Suppressor macrophage treated with lipopolysaccharide for 4 hours (primary cell): Measurements from ENCODE around the gene ARMC12.
"Not testable (repeated sequence)": the region's sequence is repeated elsewhere in the genome, so short reads cannot be mapped to it uniquely, and the experiment has no call there.

Experiments used
- DNase-seq: peaks from one replicate; pipeline ENCODE4 v3.0.0-alpha.2; 2020

ARMC12 gene, protein sequence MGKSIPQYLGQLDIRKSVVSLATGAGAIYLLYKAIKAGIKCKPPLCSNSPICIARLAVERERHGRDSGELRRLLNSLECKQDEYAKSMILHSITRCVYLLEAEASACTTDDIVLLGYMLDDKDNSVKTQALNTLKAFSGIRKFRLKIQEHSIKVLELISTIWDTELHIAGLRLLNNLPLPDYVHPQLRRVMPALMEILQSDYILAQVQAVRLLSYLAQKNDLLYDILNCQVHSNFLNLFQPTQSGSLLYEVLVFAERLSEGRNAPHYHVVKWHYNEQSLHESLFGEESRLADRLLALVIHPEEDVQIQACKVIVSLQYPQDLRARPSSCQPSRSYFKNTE

DNA sequence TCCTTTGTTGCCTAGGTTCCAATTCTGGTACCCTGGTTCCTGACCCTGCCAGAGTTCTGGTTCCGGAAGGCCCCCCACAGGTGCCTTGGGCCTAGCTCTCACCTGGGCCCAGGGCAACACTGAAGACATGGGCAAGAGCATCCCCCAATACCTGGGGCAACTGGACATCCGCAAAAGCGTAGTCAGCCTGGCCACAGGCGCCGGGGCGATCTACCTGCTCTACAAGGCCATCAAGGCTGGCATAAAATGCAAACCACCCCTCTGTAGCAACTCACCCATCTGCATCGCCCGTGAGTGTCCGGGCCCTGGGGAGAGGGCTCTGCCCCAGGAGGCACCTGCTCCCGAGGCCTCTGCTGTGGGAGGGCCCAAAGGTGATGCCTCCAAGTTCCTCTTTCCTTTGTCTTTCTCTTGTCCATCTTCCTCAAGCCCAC, at the start of gene ARMC12:
Gene ARMC12, plus strand, starts transcription at position 51 of the 431 bp plus-strand sequence. Its CDS starts 77 bp downstream, at position 128.
- DNase-seq: no peak

DNA sequence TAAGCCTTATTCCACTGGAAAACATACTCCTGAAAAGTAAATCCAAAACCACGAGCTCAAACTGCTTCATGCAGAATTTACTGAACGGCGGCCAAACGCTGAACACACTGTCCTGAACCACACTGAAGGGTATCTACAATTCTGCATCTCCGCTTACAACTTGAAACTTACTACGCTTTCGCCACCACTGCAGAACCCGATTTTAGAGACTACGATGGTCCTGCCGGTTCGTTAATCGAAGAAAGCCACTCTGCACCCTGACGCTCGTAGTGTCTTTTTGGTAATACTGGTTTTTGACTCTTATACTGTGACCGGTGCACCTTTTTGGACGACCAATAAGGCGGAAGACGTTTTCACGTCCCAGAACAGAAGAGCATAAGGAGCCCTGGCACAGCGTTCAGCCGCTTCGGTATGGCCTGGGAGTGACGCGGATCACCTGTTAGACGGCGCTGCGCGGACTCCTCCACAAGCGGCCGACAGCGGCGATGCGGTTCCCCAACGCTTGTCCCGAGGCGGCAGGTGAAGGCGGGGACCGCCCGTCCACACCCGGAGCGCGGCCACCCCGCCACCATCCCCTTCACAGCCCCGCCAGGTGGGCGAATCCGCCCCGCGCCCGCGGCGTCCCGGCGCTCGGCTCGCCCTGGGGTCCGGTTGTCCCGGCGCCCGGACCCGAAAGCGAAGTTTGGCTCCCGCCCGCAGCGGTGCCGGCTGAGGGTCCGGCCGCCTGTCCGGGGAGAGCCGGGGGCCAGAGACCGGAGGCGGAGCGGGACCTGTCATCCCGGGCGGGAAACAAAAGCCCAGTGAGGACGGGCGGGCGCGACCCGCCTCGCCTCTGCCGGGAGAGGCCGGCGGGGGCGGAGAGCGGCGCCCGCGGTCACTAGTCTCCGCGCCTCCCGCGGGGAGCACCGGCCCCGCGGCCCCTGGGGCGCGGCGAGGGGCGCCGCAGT, 48.9 kb upstream of the ARMC12 start:
- DNase-seq: peak; percentile 47

DNA sequence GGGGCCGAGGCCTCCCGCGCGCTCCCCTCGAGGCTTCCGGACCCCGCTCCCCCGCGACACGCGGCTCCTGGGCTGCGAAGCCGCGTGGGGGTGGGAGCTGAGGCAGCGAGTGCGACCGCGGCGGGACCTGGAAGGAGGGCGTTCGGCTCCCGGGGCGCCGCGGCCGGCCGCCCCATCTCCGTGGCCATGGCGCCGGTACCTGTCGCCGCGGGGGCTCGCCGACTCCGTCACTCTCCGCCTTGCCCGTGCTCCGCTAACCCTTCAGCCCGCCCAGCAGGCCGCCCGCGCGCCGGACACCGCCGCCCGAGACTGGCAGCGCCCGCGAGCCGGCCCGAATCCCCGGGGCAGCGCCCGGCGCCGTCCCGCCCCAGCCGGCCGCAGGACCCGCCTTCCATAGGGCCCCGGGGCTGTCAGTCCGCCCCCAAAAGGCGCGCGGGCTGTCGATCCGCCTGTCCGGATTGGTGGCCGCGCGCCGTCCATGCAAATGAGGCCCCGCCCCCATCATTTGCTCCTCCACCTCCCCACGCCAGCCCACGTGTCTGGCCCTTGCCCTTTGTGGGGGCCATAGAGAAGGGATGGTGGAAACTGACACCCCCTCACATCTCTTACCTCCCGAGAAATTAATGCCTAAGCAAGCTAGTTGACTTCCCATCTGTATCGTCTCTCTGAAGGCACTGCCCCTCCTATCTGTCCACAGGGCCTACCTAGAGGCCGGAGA, 48.1 kb upstream of the ARMC12 start, which contains the start of gene FKBP5:
Gene FKBP5, minus strand, starts transcription at position 311 of the 718 bp plus-strand sequence. CDS start 46,091 bp downstream, outside the sequence.
- DNase-seq: peak; percentile 97

DNA sequence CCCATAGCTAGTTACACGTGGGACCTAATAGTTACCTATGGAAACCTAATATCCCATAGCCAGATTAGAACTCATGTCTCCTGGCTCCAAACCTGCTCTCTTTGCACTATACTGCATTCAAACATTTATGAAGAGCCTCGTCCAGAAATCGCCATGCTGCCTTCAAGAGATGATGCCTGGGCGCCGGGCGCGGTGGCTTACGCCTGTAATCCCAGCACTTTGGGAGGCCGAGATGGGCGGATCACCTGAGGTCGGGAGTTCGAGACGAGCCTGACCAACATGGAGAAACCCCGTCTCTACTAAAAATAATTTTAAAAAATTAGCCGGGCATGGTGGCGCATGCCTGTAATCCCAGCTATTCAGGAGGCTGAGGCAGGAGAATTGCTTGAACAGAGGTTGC, 46.8 kb upstream of the ARMC12 start:
- DNase-seq: not testable (repeated sequence)

DNA sequence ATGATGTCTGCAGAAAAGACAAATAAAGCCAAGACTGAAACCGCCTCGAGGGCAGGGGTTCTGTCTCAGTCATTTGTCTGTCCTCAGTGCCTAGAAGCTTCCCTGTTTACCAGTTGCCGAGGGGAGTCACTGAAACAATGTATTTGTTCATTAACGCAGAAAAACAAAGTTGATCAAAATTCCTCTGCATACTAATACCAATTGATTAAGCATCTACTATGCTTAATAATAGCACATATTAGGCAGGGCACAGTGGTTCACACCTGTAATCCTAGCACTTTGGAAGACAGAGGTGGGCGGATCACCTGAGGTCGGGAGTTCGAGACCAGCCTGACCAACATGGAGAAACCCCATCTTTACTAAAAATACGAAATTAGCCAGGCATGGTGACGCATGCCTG, 46.3 kb upstream of the ARMC12 start:
- DNase-seq: no peak

DNA sequence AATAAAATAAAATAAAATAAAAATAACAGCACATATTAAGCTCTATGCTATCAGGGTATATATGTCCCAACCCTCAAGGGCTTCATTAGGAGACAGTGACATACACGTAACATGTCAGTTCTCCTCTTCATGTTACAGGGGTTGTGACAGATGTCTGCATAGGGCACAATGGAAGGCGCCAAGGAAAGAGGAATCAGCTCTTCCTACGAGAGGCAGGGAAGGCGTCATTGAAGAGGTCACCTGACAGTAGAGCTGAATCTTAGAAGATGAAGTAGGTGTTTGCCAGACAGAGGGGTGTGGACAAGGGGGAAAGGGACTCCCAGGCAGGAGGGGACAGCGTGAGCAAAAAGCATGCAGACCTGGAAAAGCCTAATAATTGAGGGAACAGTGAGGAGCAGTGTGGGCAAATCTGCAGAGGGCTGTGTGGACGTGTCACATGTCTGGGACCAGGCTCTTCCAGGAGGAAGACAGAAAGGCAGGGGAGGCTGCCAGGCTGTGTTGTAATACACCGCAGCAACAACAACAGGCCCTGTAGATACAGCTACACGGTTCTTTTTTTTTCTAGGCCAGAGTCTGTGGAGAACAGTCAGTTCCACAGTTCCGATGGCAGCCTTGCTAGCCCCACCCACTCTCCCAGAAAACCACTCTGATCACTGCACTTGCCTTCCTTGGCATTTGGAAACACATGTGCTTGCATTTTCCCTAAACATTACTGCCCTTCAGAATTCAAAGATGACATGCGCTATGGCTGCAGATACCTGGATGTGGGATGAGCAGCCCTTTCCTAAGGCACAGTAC, 45.6 kb upstream of the ARMC12 start:
- DNase-seq: peak; percentile 91

DNA sequence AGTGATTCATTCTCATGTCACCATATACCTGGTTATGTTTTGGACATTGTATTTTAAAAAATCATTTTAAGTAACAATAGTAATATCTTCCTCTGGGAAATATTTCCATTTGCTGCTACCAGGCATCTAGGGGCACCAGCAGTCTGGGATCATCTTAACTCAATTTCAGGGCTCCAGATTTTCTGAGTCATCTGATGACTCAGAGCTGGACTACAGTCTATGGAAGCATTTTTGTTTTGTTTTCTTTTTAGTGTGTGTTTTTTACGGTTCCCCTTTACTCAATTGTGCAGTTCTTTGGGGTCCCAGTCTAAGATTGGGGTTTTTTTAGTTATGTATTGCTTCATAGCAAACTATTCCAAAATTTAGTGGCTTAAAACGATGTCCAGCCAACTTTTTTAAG, 42.4 kb upstream of the ARMC12 start:
- peak; percentile 77 for DNase-seq

DNA sequence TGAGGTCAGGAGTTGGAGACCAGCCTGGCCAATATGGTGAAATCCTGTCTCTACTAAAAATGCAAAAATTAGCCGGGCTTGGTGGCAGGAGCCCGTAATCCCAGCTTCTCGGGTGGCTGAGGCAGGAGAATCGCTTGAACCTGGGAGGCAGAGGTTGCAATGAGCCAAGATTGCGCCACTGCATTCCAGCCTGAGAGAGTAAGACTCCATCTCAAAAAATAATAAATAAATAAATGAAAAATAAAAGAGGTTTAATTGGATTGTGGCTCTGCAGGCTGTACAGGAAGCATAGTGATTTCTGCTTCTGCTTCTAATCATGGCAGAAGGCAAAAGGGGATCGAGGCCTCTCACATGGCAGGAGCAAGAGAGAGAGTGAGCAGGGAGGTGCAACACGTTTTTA, 38.4 kb upstream of the ARMC12 start:
- DNase-seq: not testable (repeated sequence)

DNA sequence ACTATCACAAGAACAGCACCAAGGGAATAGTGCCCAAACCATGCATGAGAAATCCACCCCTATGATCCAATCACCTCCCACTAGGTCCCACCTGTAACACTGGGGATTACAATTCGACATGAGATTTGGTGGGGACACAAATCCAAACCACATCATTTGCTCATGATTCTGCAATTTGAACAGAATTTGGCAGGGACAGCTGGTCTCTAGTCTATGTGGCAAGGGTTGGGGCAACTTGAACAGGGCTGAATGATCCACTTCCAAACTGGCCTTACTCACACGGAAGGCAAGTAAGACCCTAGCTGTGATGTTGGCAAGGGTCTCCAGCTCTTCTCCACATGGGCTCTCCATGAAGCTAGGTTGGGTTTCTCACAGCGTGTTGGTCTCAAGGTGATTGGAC, 38.0 kb upstream of the ARMC12 start:
- no peak for DNase-seq

DNA sequence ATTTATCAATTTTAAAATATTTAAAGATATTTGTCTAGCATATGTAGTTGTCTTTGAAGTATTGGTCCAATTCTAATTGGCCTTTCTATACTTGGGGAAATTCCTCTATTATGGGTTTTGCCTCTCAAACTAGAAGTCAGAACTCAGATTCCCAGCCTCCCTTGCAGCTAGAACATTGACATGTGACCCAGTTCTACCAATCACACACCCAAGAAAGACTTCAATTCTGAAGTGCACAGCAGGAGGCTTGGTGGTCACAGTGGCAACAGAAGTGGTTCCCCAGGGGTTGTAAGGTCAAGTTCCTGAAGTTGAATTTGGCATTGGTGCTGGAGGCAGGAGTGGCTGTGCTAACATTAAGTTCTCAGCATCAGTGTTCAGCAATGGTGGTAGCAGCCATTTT, 33.3 kb upstream of the ARMC12 start:
- no peak for DNase-seq

DNA sequence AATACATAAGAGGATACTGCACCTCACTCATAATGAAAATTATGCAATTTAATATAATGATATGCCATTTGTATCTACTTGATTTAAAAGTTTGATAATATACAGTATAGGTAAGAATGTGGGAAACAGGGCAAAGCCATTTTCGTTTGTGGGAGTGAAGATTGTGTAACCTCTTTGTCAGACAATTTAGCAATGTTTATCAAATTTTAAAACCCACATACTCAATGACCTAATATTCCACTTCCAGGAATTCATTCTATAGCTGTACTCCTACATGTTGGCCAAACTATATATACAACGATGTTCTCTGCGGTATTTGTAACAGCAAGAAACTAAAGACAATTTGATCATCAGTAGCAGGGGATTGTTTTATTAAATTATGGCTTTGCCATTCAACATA, 30.4 kb upstream of the ARMC12 start:
- DNase-seq: peak; percentile 83

DNA sequence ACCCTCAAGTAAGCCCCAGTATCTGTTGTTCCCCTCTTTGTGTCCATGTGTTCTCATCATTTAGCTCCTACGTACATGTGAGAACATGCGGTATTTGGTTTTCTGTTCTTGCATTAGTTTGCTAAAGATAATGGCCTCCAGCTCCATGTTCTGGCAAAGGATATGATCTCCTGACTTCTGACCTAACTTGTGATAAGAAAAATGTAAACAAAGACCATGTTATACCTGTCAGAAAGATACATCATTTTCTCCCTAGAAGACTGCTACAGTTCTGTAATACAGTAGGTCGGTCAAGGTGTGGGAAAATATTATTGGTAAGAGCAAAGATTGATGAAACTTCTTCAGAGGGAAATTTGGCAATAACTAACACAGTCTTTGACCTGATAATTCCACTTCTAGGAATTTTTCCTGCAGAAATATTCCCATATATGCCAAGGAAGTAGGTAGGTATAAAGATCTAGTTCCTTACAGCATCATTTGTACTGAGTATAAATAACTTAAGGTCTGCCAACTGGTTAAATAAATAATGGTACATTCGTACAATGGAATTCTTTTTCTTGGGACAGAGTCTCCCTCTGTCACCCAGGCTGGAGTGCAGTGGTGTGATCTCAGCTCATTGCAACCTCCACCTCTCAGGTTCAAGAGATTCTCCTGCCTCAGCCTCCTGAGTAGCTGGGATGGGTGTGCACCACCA, 29.0 kb upstream of the ARMC12 start:
- DNase-seq: no peak

DNA sequence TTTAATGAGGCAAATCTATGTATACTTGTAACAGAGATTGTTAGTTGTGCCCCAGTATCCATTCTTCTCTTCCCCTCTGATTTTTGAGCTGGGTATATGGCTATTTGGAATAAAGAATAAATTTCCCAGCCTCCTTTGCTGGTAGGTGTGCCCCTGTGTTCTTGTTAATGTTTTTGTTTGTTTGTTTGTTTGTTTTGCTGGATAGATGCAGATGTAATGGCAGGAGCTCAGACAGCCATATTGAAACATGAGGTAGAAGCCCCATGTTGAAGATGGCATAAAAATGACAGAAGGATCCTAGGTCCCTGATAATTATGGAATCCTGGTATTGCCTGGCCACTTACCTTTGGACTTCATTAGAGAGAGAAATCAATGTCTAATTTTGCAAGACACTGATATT, 28.2 kb upstream of the ARMC12 start:
- DNase-seq: no peak

DNA sequence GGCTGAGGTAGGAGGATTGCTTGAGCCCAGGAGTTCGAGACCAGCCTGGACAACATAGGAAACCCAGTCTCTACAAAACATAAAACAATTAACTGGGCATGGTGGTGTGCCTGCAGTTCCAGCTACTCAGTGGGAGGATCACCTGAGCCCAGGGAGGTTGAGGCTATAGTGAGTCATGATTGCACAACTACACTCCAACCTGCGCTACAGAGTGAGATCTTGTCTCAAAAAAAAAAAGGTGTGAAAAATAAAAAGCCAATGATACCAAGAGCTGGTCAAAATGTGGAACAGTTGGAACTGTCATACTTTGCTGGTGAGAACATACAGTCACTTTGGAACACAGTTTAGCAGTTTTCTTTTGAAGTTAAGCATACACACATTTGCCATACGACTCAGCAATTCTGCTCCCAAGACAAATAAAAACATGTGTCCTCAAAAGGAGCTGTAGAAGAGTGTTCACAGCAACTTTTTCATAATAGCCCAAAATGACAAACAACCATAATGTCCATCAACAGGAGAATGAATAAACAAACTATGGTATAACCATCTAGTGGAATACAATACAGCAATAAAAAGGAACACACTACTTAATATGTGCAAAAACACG, 26.5 kb upstream of the ARMC12 start:
- no peak for DNase-seq

DNA sequence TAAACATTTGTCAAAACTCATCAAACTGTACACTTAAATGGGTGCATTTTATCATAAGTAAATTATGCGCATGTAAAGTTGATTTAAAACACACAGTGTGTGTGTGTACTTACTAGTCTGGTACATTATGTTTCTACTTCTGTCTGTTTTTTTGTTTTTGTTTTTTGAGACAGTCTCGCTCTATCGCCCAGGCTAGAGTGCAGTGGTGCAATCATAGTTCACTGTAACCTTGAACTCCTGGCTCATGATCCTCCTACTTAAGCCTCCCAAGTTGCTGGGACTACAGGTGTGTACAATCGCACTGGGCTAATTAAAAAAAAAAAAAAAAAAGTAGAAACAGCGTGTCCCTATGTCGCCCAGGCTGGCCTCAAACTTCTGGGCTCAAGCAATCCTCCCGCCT, 25.1 kb upstream of the ARMC12 start:
- DNase-seq: no peak

DNA sequence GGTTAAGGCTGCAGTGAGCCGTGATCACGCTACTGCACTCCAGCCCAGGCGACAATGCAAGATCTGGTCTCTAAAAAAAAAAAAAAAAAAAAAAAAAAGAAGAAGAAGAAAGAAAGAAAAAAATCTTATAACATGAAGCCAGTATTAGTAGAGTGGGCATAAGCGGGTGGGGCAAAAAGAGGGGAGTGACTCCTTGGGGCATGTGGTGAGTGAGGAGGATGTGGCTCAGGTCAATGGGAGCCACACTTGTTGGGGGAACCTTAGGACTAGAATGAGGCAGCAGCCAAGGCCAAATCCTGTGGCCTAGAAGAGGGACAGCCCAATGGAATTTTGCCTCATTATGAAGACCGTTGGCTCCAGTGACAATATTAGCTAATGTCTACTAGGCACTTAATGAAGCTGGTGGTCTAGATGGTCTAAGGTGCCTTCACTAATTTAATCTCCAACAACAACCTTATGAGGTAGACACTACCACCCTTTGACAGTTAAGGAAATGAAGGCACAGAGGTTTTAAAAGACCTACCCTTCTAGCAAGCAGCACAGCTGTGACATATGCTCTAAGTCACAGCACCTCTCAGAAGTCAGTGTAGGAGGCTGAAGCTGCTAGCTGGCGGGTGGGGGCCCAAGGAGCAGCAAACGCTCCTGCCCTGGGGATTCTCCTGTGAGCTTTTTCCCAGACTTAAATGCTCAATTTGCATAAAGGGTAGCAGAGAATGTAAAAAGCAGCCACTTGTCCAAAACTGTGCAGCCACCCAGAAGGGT, 23.6 kb upstream of the ARMC12 start:
- no peak for DNase-seq

DNA sequence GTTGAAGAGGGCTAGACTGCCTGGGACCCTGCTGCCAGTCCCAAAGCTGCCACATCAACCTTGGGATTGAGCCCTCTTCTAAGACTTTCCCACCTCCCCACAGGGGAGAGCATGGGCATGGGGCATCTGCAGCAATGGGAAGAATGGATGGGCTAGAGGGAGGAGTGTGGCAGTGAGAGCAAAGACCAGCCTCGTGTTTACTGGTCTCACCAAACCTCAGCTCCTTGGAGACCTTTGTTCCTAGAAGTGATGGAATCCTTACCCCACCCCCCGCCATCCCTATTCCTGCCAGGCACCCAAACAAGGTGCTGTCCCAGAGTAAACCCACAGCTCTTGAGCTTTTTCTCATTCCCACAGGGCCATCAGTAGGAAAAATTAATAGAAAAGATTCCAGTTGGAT, 20.0 kb upstream of the ARMC12 start:
- DNase-seq: no peak

DNA sequence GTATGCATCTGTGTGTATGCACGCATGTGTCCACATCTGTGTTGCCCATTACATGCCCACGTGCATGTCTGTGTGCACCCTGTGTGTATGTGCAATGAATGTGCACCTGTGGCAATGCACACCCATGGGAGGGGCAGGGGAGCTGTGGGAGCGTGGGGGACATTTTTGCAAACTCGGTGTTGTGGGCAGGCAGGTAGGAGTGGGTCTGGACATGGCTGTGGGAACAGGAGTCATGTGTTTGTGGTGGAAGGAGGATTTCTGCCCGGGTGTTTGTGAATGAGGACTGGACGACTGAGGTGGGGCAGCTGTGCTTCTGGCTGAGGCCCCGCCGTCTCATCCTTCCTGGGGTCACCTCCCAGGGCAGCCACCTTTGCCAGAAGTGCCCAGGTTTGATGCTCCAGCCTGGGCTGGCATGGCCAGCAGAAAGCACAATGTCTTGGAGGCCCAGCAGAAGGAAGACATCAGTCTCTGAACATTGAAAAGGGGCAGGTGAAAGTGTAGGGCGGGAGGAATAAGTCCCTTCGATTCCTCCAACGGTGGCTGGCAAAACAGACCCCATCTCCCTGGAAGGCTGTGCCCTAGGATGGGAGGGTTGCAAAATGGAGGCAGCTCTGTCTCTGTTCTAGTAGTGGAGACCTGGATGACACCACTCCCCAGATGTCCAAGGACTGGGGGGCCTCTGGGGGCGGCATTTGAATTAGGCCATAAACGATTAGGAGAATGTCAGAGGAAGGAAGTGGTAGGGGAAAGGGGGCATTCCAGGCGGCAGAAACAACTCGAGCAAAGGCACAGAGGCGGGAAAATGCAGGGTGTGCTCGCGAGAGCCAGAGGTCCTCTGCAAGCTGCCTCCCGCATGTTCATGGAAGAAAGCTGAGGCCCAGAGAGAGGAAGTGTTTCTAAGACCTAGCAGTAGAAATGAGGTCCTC, 19.1 kb upstream of the ARMC12 start:
- no peak for DNase-seq

DNA sequence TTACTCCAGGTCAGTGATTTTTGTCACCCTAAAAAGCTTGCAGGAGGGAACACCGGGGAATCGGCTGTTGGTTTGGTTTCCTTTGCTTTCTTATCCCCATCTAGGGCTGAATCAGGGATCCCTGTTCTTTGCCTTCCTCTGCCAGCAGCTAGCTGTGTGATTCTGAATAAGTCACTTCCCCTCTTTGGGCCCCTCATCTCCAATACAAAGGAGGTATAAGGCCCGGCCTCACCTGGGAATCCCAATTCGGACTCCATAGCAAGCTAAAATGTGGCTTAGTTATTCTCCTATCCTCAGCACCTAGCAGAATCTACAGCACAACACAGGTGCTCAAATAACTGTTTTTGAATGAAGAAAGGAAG, 18.5 kb upstream of the ARMC12 start:
- no peak for DNase-seq
